Astrocyte (in vitro differentiated cells and primary cell): Measurements from ENCODE around the gene RTTN. TPM values are rescaled to one million over a fixed set of nuclear protein-coding genes. Genes with fewer than 3 reads are reported as not detected.

Experiments used
- DNase-seq: peaks from one replicate; pipeline ENCODE4 v3.0.0-alpha.2; 2010; ENCODE audit warnings: low read depth
- FAIRE-seq: peaks from 2 replicates; lab custom pipeline; 2011; peaks lifted over from hg19 to GRCh38; lab: Jason Lieb, UNC
- H2AFZ ChIP-seq: 2 replicates; pipeline ENCODE4 v1.6.0; 2012; ENCODE audit warnings: low read depth, low read length, inconsistent platforms
- H3K27ac ChIP-seq: 2 replicates; pipeline ENCODE4 v1.5.1; 2011; ENCODE audit warnings: low read depth, low read length, inconsistent platforms
- H3K27me3 ChIP-seq: 2 replicates; pipeline ENCODE4 v1.6.0; 2011; ENCODE audit warnings: low read length, inconsistent platforms; ENCODE audit not compliant: insufficient read depth
- H3K36me3 ChIP-seq: 2 replicates; pipeline ENCODE4 v1.5.1; 2011; ENCODE audit warnings: low read length, inconsistent platforms; ENCODE audit not compliant: insufficient read depth
- H3K4me1 ChIP-seq: 2 replicates; pipeline ENCODE4 v1.5.1; 2011; ENCODE audit warnings: low read length, inconsistent platforms; ENCODE audit not compliant: insufficient read depth
- H3K4me2 ChIP-seq: 2 replicates; pipeline ENCODE4 v1.6.0; 2012; ENCODE audit warnings: low read length, inconsistent platforms
- H3K4me3 ChIP-seq: 2 replicates; pipeline ENCODE4 v1.5.1; 2011; ENCODE audit warnings: low read depth, mild to moderate bottlenecking, low read length, inconsistent platforms; ENCODE audit not compliant: insufficient read depth
- H3K79me2 ChIP-seq: 2 replicates; pipeline ENCODE4 v1.6.0; 2012; ENCODE audit warnings: mild to moderate bottlenecking, low read length, inconsistent platforms; ENCODE audit not compliant: insufficient read depth
- H3K9ac ChIP-seq: 2 replicates; pipeline ENCODE4 v1.6.0; 2012; ENCODE audit warnings: mild to moderate bottlenecking, low read length, inconsistent platforms
- H3K9me3 ChIP-seq: 2 replicates; pipeline ENCODE4 v1.5.1; 2012; ENCODE audit warnings: low read depth, mild to moderate bottlenecking, low read length, inconsistent platforms; ENCODE audit not compliant: insufficient read depth
- H4K20me1 ChIP-seq: 2 replicates; pipeline ENCODE4 v1.6.0; 2012; ENCODE audit warnings: low read length, inconsistent platforms; ENCODE audit not compliant: insufficient read depth
- H3K27ac Mint-ChIP-seq: one replicate; pipeline ENCODE4 v1.8.0; 2021; ENCODE audit warnings: mild to moderate bottlenecking, mixed read lengths; ENCODE audit not compliant: unreplicated experiment
- H3K27me3 Mint-ChIP-seq: one replicate; pipeline ENCODE4 v1.8.0; 2021; ENCODE audit warnings: low read depth, mixed read lengths; ENCODE audit not compliant: unreplicated experiment
- H3K36me3 Mint-ChIP-seq: one replicate; pipeline ENCODE4 v1.8.0; 2021; ENCODE audit warnings: low read depth, mixed read lengths; ENCODE audit not compliant: unreplicated experiment
- H3K4me1 Mint-ChIP-seq: one replicate; pipeline ENCODE4 v1.8.0; 2021; ENCODE audit warnings: low read depth, mixed read lengths; ENCODE audit not compliant: unreplicated experiment
- H3K4me3 Mint-ChIP-seq: one replicate; pipeline ENCODE4 v1.8.0; 2021; ENCODE audit warnings: mild to moderate bottlenecking, moderate library complexity, mixed read lengths; ENCODE audit not compliant: unreplicated experiment
- H3K9me3 Mint-ChIP-seq: one replicate; pipeline ENCODE4 v1.8.0; 2021; ENCODE audit warnings: mild to moderate bottlenecking, mixed read lengths; ENCODE audit not compliant: unreplicated experiment
- CTCF ChIP-seq: IDR thresholded peaks from 2 replicates; pipeline ENCODE4 v1.5.1; 2011; ENCODE audit warnings: low read depth, mild to moderate bottlenecking, inconsistent platforms, low read length, moderate library complexity; ENCODE audit not compliant: insufficient read depth
- EZH2 ChIP-seq: IDR thresholded peaks from 2 replicates; pipeline ENCODE4 v1.6.1; 2012; ENCODE audit warnings: mild to moderate bottlenecking, low read length, inconsistent platforms; ENCODE audit not compliant: insufficient read depth
- total RNA-seq: library from RNA; stranded (reverse); gene quantifications from 2 replicates; pipeline ENCODE4 v1.2.1, GENCODE V29; 2021

The RTTN gene
- total RNA-seq, 1 donor from 2014 or later: 6.3 TPM

DNA sequence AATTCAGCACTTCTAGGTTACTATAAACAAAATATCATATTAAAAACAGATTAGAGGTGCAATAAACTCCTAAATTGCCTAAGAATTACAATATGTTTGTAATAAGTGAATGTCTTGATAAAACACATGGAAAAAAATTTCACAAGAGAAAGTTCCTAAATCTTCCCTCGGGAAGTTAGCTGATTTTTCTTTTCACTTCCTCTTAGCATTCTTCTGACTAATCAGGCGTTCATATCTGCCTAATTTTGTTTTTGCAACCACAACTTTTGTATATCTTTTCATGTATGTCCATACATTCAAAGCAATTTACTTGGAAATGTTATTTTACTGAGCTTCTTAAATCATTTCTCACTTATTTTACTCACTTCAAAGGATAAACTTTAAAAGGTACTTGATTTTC lies 88.5 kb downstream of the RTTN start:
- H4K20me1 ChIP-seq: no peaks in the 10 kb centered on the region
- H3K4me1 Mint-ChIP-seq: no peaks in the 10 kb centered on the region
- H3K36me3 ChIP-seq: no peaks in the 10 kb centered on the region
- TF ChIP-seq EZH2 (no peak), CTCF (no peak)
- no peak overlapping the region for H3K9ac ChIP-seq
- no peaks in the 10 kb centered on the region for H3K4me1 ChIP-seq
- no peak for FAIRE-seq
- no peak overlapping the region for H3K27ac ChIP-seq
- H3K36me3 Mint-ChIP-seq: peaks cover 2% of the 10 kb centered on the region
- no peak overlapping the region for H3K4me3 Mint-ChIP-seq
- no peak overlapping the region for H3K4me2 ChIP-seq
- H3K9me3 ChIP-seq: no peaks in the 10 kb centered on the region
- no peak overlapping the region for H3K4me3 ChIP-seq
- H3K9me3 Mint-ChIP-seq: no peaks in the 10 kb centered on the region
- H3K27ac Mint-ChIP-seq: no peak overlapping the region
- no peak for DNase-seq
- no peak overlapping the region for H2AFZ ChIP-seq
- H3K79me2 ChIP-seq: no peaks in the 10 kb centered on the region
- no peaks in the 10 kb centered on the region for H3K27me3 Mint-ChIP-seq
- no peaks in the 10 kb centered on the region for H3K27me3 ChIP-seq

- Histone ChIP-seq H3K4me1 (no peaks in the 10 kb centered on the region), H3K4me3 (no peak overlapping the region), H3K9ac (no peak overlapping the region), H3K36me3 (no peaks in the 10 kb centered on the region), H2AFZ (no peak overlapping the region), H3K79me2 (no peaks in the 10 kb centered on the region), H3K27ac (no peak overlapping the region), H3K27me3 (no peaks in the 10 kb centered on the region), H4K20me1 (no peaks in the 10 kb centered on the region), H3K9me3 (no peaks in the 10 kb centered on the region), H3K4me2 (no peak overlapping the region)
- Mint-ChIP-seq H3K27me3 (no peaks in the 10 kb centered on the region), H3K36me3 (peaks cover 7% of the 10 kb centered on the region), H3K4me3 (no peak overlapping the region), H3K27ac (no peak overlapping the region), H3K4me1 (no peaks in the 10 kb centered on the region), H3K9me3 (no peaks in the 10 kb centered on the region)
- no peak for TF ChIP-seq EZH2
- no peak for TF ChIP-seq CTCF
- FAIRE-seq: no peak
- DNase-seq: no peak
Observed at GRCh38 chr18:70113511-70113910, 92.0 kb downstream of the RTTN start.

DNA sequence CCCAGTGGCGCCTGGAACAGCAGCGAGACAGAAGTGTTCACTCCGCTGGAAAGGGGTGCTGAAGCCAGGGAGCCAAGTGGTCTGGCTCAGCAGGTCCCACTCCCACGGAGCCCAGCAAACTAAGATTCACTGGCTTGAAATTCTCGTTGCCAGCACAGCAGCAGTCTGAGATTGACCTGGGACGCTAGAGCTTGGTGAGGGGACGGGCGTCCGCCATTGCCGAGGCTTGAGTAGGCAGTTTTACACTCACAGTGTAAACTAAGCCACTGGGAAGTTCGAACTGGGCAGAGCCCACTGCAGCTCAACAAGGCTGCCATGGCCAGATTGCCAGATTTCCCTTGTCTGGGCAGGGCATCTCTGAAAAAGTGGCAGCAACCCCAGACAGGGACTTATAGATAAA lies 94.8 kb downstream of the RTTN start:
- H3K36me3 Mint-ChIP-seq: peaks cover 7% of the 10 kb centered on the region
- no peaks in the 10 kb centered on the region for H3K36me3 ChIP-seq
- no peaks in the 10 kb centered on the region for H3K79me2 ChIP-seq
- no peaks in the 10 kb centered on the region for H3K9me3 ChIP-seq
- FAIRE-seq (no peak), DNase-seq (no peak)
- no peak overlapping the region for H3K4me3 Mint-ChIP-seq
- no peaks in the 10 kb centered on the region for H3K9me3 Mint-ChIP-seq
- no peaks in the 10 kb centered on the region for H3K27me3 ChIP-seq
- H2AFZ ChIP-seq: no peak overlapping the region
- no peak overlapping the region for H3K4me2 ChIP-seq
- no peak overlapping the region for H3K27ac ChIP-seq
- H3K4me3 ChIP-seq: no peak overlapping the region
- H3K27ac Mint-ChIP-seq: no peak overlapping the region
- no peak overlapping the region for H3K9ac ChIP-seq
- H4K20me1 ChIP-seq: no peaks in the 10 kb centered on the region
- H3K4me1 ChIP-seq: no peaks in the 10 kb centered on the region
- no peaks in the 10 kb centered on the region for H3K4me1 Mint-ChIP-seq
- no peaks in the 10 kb centered on the region for H3K27me3 Mint-ChIP-seq
- TF ChIP-seq CTCF (no peak), EZH2 (no peak)
